ENCODE results near the gene YPEL2.
"Not testable (repeated sequence)": the region's sequence is repeated elsewhere in the genome, so short reads cannot be mapped to it uniquely, and the experiment has no call there.

DNA sequence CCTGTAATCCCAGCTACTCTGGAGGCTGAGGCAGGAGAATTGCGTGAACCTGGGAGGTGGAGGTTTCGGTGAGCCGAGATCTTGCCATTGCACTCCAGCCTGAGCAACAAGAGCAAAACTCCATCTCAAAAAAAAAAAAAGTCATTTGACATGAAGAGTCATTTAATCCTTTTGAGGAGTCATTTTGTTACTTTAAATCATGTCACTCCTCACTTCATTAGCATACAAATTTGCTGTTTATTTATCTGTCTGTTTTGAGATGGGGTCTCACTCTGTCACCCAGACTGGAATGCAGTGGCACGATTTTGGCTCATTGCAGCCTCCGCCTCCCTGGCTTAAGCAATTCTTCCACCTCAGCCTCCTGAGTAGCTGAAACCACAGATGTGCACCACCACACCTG, 81.0 kb downstream of the YPEL2 start:
- TF ChIP-seq, protein P1, sequence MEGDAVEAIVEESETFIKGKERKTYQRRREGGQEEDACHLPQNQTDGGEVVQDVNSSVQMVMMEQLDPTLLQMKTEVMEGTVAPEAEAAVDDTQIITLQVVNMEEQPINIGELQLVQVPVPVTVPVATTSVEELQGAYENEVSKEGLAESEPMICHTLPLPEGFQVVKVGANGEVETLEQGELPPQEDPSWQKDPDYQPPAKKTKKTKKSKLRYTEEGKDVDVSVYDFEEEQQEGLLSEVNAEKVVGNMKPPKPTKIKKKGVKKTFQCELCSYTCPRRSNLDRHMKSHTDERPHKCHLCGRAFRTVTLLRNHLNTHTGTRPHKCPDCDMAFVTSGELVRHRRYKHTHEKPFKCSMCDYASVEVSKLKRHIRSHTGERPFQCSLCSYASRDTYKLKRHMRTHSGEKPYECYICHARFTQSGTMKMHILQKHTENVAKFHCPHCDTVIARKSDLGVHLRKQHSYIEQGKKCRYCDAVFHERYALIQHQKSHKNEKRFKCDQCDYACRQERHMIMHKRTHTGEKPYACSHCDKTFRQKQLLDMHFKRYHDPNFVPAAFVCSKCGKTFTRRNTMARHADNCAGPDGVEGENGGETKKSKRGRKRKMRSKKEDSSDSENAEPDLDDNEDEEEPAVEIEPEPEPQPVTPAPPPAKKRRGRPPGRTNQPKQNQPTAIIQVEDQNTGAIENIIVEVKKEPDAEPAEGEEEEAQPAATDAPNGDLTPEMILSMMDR (conservative IDR thresholded peaks at IDR 0.05 in 1 of 2, IDR thresholded peaks at IDR 0.05 in 1 of 2; ENCODE audit: low read depth in 1 of 2, low read length in 2 of 2): not testable (repeated sequence)
- TF ChIP-seq EZH2 (IDR thresholded peaks at IDR 0.05; ENCODE audit: low read length, missing control alignments): not testable (repeated sequence)
